Stimulated activated CD8-positive, alpha-beta memory T cell treated with anti-CD3 and anti-CD28 coated beads, Interleukin-15, amount 100 ng/mL, for 24 hours (primary cell): ENCODE data around the gene STOX2.

Experiments used
- DNase-seq: peaks from one replicate; pipeline ENCODE4 v3.0.0-alpha.2; 2020; ENCODE audit warnings: low read depth

STOX2 gene, protein sequence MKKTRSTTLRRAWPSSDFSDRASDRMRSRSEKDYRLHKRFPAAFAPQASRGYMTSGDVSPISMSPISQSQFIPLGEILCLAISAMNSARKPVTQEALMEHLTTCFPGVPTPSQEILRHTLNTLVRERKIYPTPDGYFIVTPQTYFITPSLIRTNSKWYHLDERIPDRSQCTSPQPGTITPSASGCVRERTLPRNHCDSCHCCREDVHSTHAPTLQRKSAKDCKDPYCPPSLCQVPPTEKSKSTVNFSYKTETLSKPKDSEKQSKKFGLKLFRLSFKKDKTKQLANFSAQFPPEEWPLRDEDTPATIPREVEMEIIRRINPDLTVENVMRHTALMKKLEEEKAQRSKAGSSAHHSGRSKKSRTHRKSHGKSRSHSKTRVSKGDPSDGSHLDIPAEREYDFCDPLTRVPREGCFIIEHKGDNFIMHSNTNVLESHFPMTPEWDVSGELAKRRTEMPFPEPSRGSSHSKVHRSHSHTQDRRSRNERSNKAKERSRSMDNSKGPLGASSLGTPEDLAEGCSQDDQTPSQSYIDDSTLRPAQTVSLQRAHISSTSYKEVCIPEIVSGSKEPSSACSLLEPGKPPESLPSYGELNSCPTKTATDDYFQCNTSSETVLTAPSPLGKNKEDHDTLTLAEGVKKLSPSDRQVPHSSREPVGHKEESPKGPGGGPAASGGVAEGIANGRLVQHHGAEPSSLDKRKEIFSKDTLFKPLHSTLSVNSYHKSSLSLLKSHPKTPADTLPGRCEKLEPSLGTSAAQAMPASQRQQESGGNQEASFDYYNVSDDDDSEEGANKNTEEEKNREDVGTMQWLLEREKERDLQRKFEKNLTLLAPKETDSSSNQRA (N-terminal part only)

GRCh38 chr4:183905081-183905592 lies at the start of gene STOX2:
Gene STOX2, plus strand, starts transcription at chr4:183905307. Its CDS starts 1,484 bp downstream, at chr4:183906791.
- DNase-seq, result no peak

DNA sequence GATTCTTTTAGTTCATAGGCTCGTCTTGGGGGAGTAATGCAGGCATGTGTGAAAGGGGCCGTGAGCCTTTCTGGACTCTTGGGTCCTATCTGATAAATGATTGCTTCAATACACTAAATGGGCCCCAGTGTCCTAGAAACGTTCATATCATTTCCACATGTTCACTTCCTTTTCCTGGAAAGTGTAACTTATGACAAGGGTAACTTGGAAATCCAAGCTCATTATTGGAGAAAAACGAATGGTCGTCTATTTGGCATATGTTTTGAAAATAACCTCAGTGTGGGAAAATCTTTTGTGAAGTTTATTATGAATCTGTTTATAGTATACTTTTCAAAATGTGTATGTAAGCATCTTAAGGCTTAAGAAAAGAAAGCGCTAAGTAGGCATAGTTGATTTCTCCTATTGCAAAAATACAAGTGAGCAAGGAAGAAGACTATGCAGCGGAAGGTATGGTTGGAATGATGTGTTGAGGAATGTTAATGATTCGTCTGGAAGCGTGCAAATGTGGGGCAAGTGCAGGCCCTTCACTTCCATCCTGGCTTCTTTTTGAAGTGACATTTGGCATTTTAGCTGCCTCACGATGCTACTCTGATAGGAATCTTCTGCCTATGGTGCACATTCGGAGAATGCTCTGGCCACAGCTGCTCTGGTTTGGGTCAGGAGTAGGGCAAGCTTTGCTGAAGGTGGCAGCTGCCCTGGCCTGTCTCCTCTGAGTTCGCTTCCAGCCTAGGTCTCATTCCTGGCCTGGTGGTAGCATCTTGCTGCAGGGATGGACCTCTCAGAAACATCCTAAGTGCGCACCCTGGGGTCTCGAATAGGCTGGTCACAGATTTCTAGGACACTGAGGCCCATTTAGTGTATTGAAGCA lies 49.5 kb upstream of the STOX2 start:
- DNase-seq, result no peak

- no peak for DNase-seq
Observed at GRCh38 chr4:183857040-183857439, 48.1 kb upstream of the STOX2 start.

GRCh38 chr4:183858011-183858615 lies 47.0 kb upstream of the STOX2 start:
- DNase-seq, result no peak

- DNase-seq, result no peak
Observed at GRCh38 chr4:183860119-183860518, 45.0 kb upstream of the STOX2 start.

GRCh38 chr4:183860731-183861130 lies 44.4 kb upstream of the STOX2 start:
- no peak for DNase-seq

DNA sequence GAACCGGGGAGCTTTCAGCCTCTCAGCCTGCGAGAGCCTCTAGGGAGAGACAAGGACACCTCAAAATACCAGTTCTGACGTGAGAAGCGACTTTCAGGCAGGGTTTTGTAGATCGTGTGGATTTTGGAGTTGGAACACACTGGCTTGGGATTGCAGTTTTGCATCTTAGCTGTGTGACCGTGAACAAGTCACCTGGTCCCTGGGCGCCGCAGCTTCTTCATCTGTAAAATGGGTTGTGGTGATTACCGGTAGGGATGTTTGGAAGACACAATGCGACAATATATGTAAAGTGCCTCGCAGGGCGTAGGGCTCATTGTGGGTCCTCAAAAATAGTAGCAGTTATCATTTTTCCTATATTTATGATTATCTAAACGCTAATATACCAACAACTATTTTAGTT lies 43.7 kb upstream of the STOX2 start:
- DNase-seq, result no peak

DNA sequence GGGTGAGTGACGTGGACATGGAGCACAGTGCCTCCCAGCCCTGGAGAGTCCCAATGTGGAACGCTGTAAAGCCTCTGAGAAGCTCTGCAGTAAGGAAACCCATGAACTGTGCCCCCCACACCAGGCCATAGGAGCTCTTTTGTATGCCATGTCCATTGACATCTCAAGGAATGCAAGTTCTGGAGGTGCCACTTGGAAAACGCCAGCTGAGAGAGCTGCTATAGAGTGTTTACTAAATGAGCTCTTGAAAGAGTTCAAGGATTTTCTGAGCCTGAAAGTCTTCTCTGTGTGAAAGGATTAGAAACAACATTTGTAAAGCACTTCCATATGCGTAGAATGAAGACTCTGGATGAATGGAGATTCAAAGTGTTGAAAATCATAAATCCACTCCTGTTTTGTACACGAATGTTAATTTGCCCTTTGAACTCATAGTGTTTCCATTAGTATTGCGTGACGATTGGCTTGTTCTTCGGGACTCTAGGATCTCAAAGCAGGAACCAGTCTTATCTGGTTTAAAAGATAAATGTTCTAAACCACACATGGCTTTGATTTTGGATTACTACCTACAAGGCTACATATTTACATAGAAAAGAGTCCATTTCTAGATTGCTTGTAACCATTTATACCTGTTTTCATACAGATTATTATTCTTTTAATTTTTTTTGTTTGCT lies 41.8 kb upstream of the STOX2 start:
- no peak for DNase-seq

DNA sequence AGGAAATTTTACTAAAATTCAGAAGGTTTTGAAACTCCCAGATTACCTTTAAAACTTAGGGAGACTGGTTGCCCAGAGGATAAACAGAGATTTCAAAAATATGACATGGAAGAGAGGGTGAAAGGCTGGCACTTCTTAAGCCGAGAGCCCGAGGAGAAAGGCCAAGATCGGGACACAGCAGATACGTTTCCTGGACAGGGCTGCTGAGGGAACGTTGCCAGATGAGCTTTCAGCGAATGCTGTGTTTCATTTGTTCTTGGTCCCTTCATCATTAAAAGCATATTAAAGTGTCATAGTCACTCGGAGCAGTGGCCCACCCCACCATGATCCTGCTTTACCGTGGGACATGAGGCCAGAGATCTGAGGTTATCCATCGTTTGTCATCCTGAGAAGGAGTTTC lies 37.9 kb upstream of the STOX2 start:
- no peak for DNase-seq

- DNase-seq, result no peak
Observed at GRCh38 chr4:183870997-183871396, 34.1 kb upstream of the STOX2 start.

DNA sequence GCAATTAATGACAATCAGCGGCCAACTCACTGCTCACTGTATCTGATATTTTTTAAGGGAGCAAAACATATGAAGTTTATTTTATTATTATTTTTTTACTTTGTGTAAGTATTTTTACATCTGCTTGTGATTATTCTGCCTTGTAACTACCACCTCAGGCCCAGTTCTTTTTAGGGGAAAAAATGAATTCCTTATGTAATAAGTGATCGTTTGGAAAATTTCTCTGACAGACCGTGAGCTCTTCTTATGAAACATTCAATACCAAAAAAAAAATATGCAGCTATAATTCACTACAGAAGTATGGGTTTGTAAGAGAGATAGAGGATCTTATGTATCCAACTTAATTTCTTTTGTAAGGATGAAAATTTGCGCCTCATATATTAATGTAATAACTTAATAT lies 33.5 kb upstream of the STOX2 start:
- no peak for DNase-seq

GRCh38 chr4:183872531-183872930 lies 32.6 kb upstream of the STOX2 start:
- DNase-seq, result no peak

- no peak for DNase-seq
Observed at GRCh38 chr4:183873409-183874185, 31.5 kb upstream of the STOX2 start.

- DNase-seq, result no peak
Observed at GRCh38 chr4:183875251-183875825, 29.8 kb upstream of the STOX2 start.

GRCh38 chr4:183876268-183876934 lies 28.7 kb upstream of the STOX2 start:
- DNase-seq, result no peak

DNA sequence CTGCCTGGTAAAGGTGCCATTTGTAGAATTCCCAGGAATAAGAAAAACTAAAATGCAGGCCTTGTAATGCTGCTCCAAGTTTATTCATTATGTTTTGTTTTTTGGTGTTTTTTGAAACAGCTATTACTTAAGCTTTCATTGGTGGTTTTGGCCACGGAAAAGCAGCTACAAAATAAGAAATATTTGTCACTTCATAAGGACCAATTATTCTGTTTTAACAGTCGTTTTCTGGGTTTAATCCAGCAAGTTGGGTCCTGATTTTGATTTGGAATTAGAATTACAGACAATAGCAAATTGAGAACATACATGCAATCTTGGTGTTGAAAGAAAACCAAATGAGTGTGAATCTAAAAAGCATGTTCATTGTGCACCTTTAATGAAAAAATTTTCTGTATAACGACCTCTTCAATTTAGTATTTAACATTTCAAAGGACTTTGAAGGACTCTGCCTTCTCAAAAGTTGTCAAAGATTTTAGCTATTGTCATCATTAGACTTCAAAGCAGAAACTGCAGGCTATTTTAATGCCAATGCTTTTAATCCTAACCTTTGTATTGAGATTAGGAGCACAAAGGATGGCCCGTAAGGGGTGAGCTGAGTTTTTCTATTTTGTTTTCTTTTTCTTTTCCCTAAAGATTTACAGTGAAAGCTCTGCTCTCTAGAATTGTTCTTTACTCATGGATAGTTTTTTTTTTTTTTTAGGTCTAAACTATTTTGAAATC lies 26.7 kb upstream of the STOX2 start:
- no peak for DNase-seq

GRCh38 chr4:183885205-183885720 lies 19.8 kb upstream of the STOX2 start:
- DNase-seq, result no peak

- no peak for DNase-seq
Observed at GRCh38 chr4:183887351-183887750, 17.8 kb upstream of the STOX2 start.
